T-cell (primary cell): Measurements from ENCODE around the gene SSBP2. TPM values are rescaled to one million over a fixed set of nuclear protein-coding genes. Genes with fewer than 3 reads are reported as not detected.
A peak's percentile ranks its signal among the peaks of the same experiment; 100 is the strongest.

Experiments used
- ATAC-seq, 4 experiments: fragments of 200-7000 bp in 3 of 4; fragments of 150-1000 bp in 1 of 4; cut with Tn5 transposase; replicated peaks in 1 of 4; 1 replicate in 3 of 4; 2 replicates in 1 of 4; pipeline ENCODE4 v1.10.0; 2021; ENCODE audit warnings: moderate library complexity in 3 of 4, mild to moderate bottlenecking in 2 of 4, moderate number of reproducible peaks in 1 of 4
- CTCF ChIA-PET, 2 donors: fragments of 300-600 bp; sonication (Branson Sonifier 250); formaldehyde crosslinking; loops; one replicate each; lab custom pipeline; 2022; ENCODE audit warnings: antibody characterized with exemption in 2 of 2; lab: Charles Lee
- POLR2A ChIA-PET, 2 donors: fragments of 300-600 bp; sonication (Branson Sonifier 250); formaldehyde crosslinking; loops; one replicate each; lab custom pipeline; 2022; ENCODE audit warnings: antibody characterized with exemption in 2 of 2; lab: Charles Lee
- DNase-seq, 35 experiments: peaks; one replicate each; pipeline versions ENCODE4 v3.0.0 to v3.0.0-alpha.2; 2013 to 2023
- H3K27ac ChIP-seq: one replicate; pipeline ENCODE4 v1.5.1; 2013; ENCODE audit warnings: low read length
- H3K27me3 ChIP-seq, 2 experiments: replicated peaks in 1 of 2; 1 replicate in 1 of 2; 2 replicates in 1 of 2; pipeline versions ENCODE4 v1.6.1 to v1.7.0; 2013; ENCODE audit warnings: low read length in 1 of 2, mixed read lengths in 1 of 2; ENCODE audit not compliant: control insufficient read depth in 2 of 2, insufficient read depth in 2 of 2; ENCODE audit errors: extremely low read depth in 1 of 2
- H3K36me3 ChIP-seq, 2 donors: 1 replicate in 1 of 2; 2 replicates in 1 of 2; pipeline versions ENCODE4 v1.6.1 to v1.7.0; 2013; ENCODE audit warnings: low read length in 1 of 2; ENCODE audit not compliant: control insufficient read depth in 2 of 2, insufficient read depth in 1 of 2; ENCODE audit errors: extremely low read depth in 1 of 2
- H3K4me1 ChIP-seq, 2 experiments: 1 replicate in 1 of 2; 2 replicates in 1 of 2; pipeline versions ENCODE4 v1.6.1 to v1.7.0; 2013; ENCODE audit warnings: low read length in 2 of 2, mixed read lengths in 1 of 2; ENCODE audit not compliant: insufficient read depth in 2 of 2, control insufficient read depth in 1 of 2; ENCODE audit errors: extremely low read depth in 1 of 2
- H3K4me3 ChIP-seq, 2 donors: 1 replicate in 1 of 2; 2 replicates in 1 of 2; pipeline versions ENCODE4 v1.5.1 to v1.7.0; 2013; ENCODE audit warnings: mild to moderate bottlenecking in 2 of 2, low read length in 1 of 2, moderate library complexity in 1 of 2; ENCODE audit not compliant: control insufficient read depth in 1 of 2; ENCODE audit errors: extremely low read depth in 1 of 2
- H3K9me3 ChIP-seq: 2 replicates; pipeline ENCODE4 v1.7.0; 2013
- H3K27ac Mint-ChIP-seq, 2 donors: one replicate each; pipeline ENCODE4 v1.8.0; 2020 to 2021; ENCODE audit warnings: mild to moderate bottlenecking in 2 of 2, mixed read lengths in 2 of 2
- H3K27me3 Mint-ChIP-seq, 2 donors: one replicate each; pipeline ENCODE4 v1.8.0; 2021 to 2022; ENCODE audit warnings: mixed read lengths in 2 of 2
- H3K36me3 Mint-ChIP-seq: one replicate; pipeline ENCODE4 v1.8.0; 2021; ENCODE audit warnings: mixed read lengths
- H3K4me1 Mint-ChIP-seq, 3 donors: one replicate each; pipeline ENCODE4 v1.8.0; 2020 to 2022; ENCODE audit warnings: mixed read lengths in 3 of 3, mild to moderate bottlenecking in 1 of 3
- H3K4me3 Mint-ChIP-seq, 3 donors: one replicate each; pipeline ENCODE4 v1.8.0; 2020 to 2022; ENCODE audit warnings: mild to moderate bottlenecking in 3 of 3, mixed read lengths in 3 of 3, moderate library complexity in 3 of 3
- H3K9me3 Mint-ChIP-seq, 3 donors: one replicate each; pipeline ENCODE4 v1.8.0; 2020 to 2022; ENCODE audit warnings: mixed read lengths in 3 of 3
- WGBS: methylation state at CpG from one replicate; pipeline ENCODE4 v1.1.5; 2013; ENCODE audit warnings: missing lambda C conversion rate; ENCODE audit not compliant: insufficient coverage; 5-methylcytosine and 5-hydroxymethylcytosine counted together
- total RNA-seq, 35 experiments: library from RNA in 6 of 35; stranded (reverse) in 6 of 35; fragments of 120-200 nt in 1 of 35; gene quantifications; one replicate each; pipeline versions ENCODE4 v1.2.1 to v1.2.4 and lab custom pipeline; 2013 to 2026

SSBP2 gene
- total RNA-seq, result 10 to 100 TPM; 31.1 to 44.9 (median 35.8) TPM
- 44.5 TPM for total RNA-seq (2013)
- 5.4 to 56.7 (median 31.2) reads per million in 29 experiments for total RNA-seq (lab: John Stamatoyannopoulos, UW)

GRCh38 chr5:81751009-81751835 is at the start of gene SSBP2:
Gene SSBP2 (minus strand): TSS chr5:81751097. CDS start chr5:81751042, 55 bp downstream.
- Histone ChIP-seq H3K4me3 (peak within 1 kb of the TSS; percentile 61 to 77), H3K27ac (peak within 1 kb of the TSS; percentile 69), H3K4me1 (peaks cover 12 to 23% of the 10 kb centered on the region in 2 experiments), H3K27me3 (no peaks in the 10 kb centered on the region), H3K36me3 (no peaks in the 10 kb centered on the region), H3K9me3 (no peaks in the 10 kb centered on the region)
- DNase-seq (peak; percentile 97 to 100 (median 99)), ATAC-seq (peak; percentile 86 to 91 (median 88))
- H3K27me3 Mint-ChIP-seq, result no peaks in the 10 kb centered on the region
- CTCF ChIA-PET, result interaction anchor here in 1 of 2 donors (0.9 to 3.7 kb wide), 3 partner anchors 74 to 413 kb away, joined by 3 to 24 read pairs (median 4); no protein-coding TSS in a partner anchor
- H3K9me3 Mint-ChIP-seq, result no peaks in the 10 kb centered on the region
- no peaks in the 10 kb centered on the region for H3K36me3 Mint-ChIP-seq
- H3K4me1 Mint-ChIP-seq, result peaks cover 31 to 41% (median 36%) of the 10 kb centered on the region in 3 donors
- under 1% methylated on average over 46 of the region's 73 CpGs for whole genome bisulfite sequencing
- peak within 1 kb of the TSS; percentile 88 for H3K27ac Mint-ChIP-seq
- H3K4me3 Mint-ChIP-seq, result peak within 1 kb of the TSS; percentile 94 to 96 (median 95)
- POLR2A ChIA-PET, result interaction anchor here (0.5 to 2.1 kb wide), 12 partner anchors 10 to 492 kb away, joined by 3 to 38 read pairs (median 4); partner anchors contain the start of gene ZCCHC9 (in 1 of the 2)

GRCh38 chr5:81795666-81796065 is 44.8 kb upstream of the SSBP2 start:
- Mint-ChIP-seq H3K27ac (no peak overlapping the region), H3K4me1 (peaks cover 0 to 3% (median 0%) of the 10 kb centered on the region in 3 donors), H3K36me3 (no peaks in the 10 kb centered on the region), H3K4me3 (no peak overlapping the region), H3K27me3 (peaks cover 0 to 8% of the 10 kb centered on the region in 2 donors), H3K9me3 (no peaks in the 10 kb centered on the region)
- CTCF ChIA-PET, result interaction anchor here in 1 of 2 donors (1.1 kb wide), 1 partner anchor 13 kb away, joined by 3 read pairs; no protein-coding TSS in a partner anchor
- POLR2A ChIA-PET, result interaction anchor here in 1 of 2 donors (0.6 kb wide), 1 partner anchor 432 kb away, joined by 5 read pairs; no protein-coding TSS in a partner anchor
- Histone ChIP-seq H3K27me3 (no peaks in the 10 kb centered on the region), H3K36me3 (no peaks in the 10 kb centered on the region), H3K4me1 (no peaks in the 10 kb centered on the region), H3K27ac (no peak overlapping the region), H3K9me3 (no peaks in the 10 kb centered on the region), H3K4me3 (no peak overlapping the region)
- DNase-seq (no peak), ATAC-seq (no peak)
- no CpG with 5 or more reads among the region's 1 CpG for WGBS

GRCh38 chr5:81794226-81794625 is 43.3 kb upstream of the SSBP2 start:
- Histone ChIP-seq H3K4me1 (no peaks in the 10 kb centered on the region), H3K27me3 (no peaks in the 10 kb centered on the region), H3K4me3 (no peak overlapping the region), H3K9me3 (no peaks in the 10 kb centered on the region), H3K36me3 (no peaks in the 10 kb centered on the region), H3K27ac (no peak overlapping the region)
- DNase-seq (no peak), ATAC-seq (no peak)
- 100% methylated on average over 1 of the region's 4 CpGs for WGBS
- ChIA-PET CTCF (no interaction called here), POLR2A (no interaction called here)
- Mint-ChIP-seq H3K4me3 (no peak overlapping the region), H3K27me3 (peaks cover 0 to 6% of the 10 kb centered on the region in 2 donors), H3K36me3 (no peaks in the 10 kb centered on the region), H3K4me1 (peaks cover 0 to 3% (median 0%) of the 10 kb centered on the region in 3 donors), H3K9me3 (no peaks in the 10 kb centered on the region), H3K27ac (no peak overlapping the region)

GRCh38 chr5:81790336-81790735 is 39.4 kb upstream of the SSBP2 start:
- Histone ChIP-seq H3K36me3 (no peaks in the 10 kb centered on the region), H3K27ac (no peak overlapping the region), H3K4me3 (no peak overlapping the region), H3K9me3 (no peaks in the 10 kb centered on the region), H3K27me3 (no peaks in the 10 kb centered on the region), H3K4me1 (no peaks in the 10 kb centered on the region)
- Mint-ChIP-seq H3K36me3 (no peaks in the 10 kb centered on the region), H3K27me3 (no peaks in the 10 kb centered on the region), H3K4me1 (peaks cover 6 to 15% (median 12%) of the 10 kb centered on the region in 3 donors), H3K4me3 (no peak overlapping the region), H3K27ac (no peak overlapping the region), H3K9me3 (no peaks in the 10 kb centered on the region)
- WGBS, result 90% methylated on average over 2 of the region's 9 CpGs
- POLR2A ChIA-PET, result no interaction called here
- CTCF ChIA-PET, result interaction anchor here (0.6 to 0.7 kb wide), 3 partner anchors 23 to 1285 kb away, joined by 3 to 4 read pairs (median 3); no protein-coding TSS in a partner anchor
- DNase-seq (no peak), ATAC-seq (no peak)

GRCh38 chr5:81789033-81789432 is 38.1 kb upstream of the SSBP2 start:
- Mint-ChIP-seq H3K4me3 (no peak overlapping the region), H3K27me3 (no peaks in the 10 kb centered on the region), H3K9me3 (no peaks in the 10 kb centered on the region), H3K4me1 (peaks cover 6 to 15% (median 12%) of the 10 kb centered on the region in 3 donors), H3K36me3 (no peaks in the 10 kb centered on the region), H3K27ac (no peak overlapping the region)
- H3K4me3 ChIP-seq, result no peak overlapping the region
- H3K36me3 ChIP-seq, result no peaks in the 10 kb centered on the region
- no peak overlapping the region for H3K27ac ChIP-seq
- no peak for ATAC-seq
- no peak for DNase-seq
- 98% methylated on average over 4 of the region's 5 CpGs for WGBS
- POLR2A ChIA-PET, result interaction anchor here in 1 of 2 donors (0.6 kb wide), 1 partner anchor 17 kb away, joined by 8 read pairs; no protein-coding TSS in a partner anchor
- H3K27me3 ChIP-seq, result no peaks in the 10 kb centered on the region
- no peaks in the 10 kb centered on the region for H3K9me3 ChIP-seq
- H3K4me1 ChIP-seq, result no peaks in the 10 kb centered on the region
- CTCF ChIA-PET, result no interaction called here

GRCh38 chr5:81788329-81788728 is 37.4 kb upstream of the SSBP2 start:
- no peaks in the 10 kb centered on the region for H3K27me3 Mint-ChIP-seq
- CTCF ChIA-PET, result no interaction called here
- POLR2A ChIA-PET, result interaction anchor here in 1 of 2 donors (0.6 kb wide), 1 partner anchor 1429 kb away, joined by 3 read pairs; no protein-coding TSS in a partner anchor
- Histone ChIP-seq H3K4me3 (no peak overlapping the region), H3K9me3 (no peaks in the 10 kb centered on the region), H3K36me3 (no peaks in the 10 kb centered on the region), H3K4me1 (no peaks in the 10 kb centered on the region), H3K27ac (no peak overlapping the region), H3K27me3 (no peaks in the 10 kb centered on the region)
- WGBS, result 100% methylated on average over 1 of the region's 2 CpGs
- ATAC-seq (no peak), DNase-seq (no peak)
- no peaks in the 10 kb centered on the region for H3K9me3 Mint-ChIP-seq
- peaks cover 8 to 15% (median 12%) of the 10 kb centered on the region in 3 donors for H3K4me1 Mint-ChIP-seq
- H3K27ac Mint-ChIP-seq, result no peak overlapping the region
- no peaks in the 10 kb centered on the region for H3K36me3 Mint-ChIP-seq
- H3K4me3 Mint-ChIP-seq, result no peak overlapping the region
